Naive thymus-derived CD8-positive, alpha-beta T cell (primary cell): ENCODE data around the gene STOML1. TPM values are rescaled to one million over a fixed set of nuclear protein-coding genes. Genes with fewer than 3 reads are reported as not detected.

Source experiments
- ATAC-seq, 2 donors: fragments of 150-1000 bp; cut with Tn5 transposase in 1 of 2; sonication (Bioruptor Pico), chemical (Tn5 transposase) in 1 of 2; 1 replicate in 1 of 2; 2 replicates in 1 of 2; pipeline ENCODE4 v1.10.0; 2021; ENCODE audit warnings: mild to moderate bottlenecking in 2 of 2, moderate library complexity in 2 of 2
- POLR2A ChIA-PET: fragments of 350-600 bp; sonication (Branson Sonifier 250); formaldehyde crosslinking; loops from one replicate; lab custom pipeline; 2021; ENCODE audit warnings: antibody characterized with exemption; lab: Charles Lee
- DNase-seq, 10 donors: peaks; one replicate each; pipeline versions ENCODE4 v3.0.0 to v3.0.0-alpha.2; 2020 to 2022
- H3K27ac Mint-ChIP-seq, 10 donors: one replicate each; pipeline ENCODE4 v1.8.0; 2020 to 2022; ENCODE audit warnings: mild to moderate bottlenecking in 10 of 10, mixed read lengths in 10 of 10, moderate library complexity in 4 of 10, inconsistent platforms in 1 of 10
- H3K27me3 Mint-ChIP-seq, 5 donors: one replicate each; pipeline ENCODE4 v1.8.0; 2021 to 2022; ENCODE audit warnings: mixed read lengths in 5 of 5
- H3K36me3 Mint-ChIP-seq, 3 donors: one replicate each; pipeline ENCODE4 v1.8.0; 2020 to 2022; ENCODE audit warnings: mixed read lengths in 3 of 3, mild to moderate bottlenecking in 2 of 3, inconsistent platforms in 1 of 3
- H3K4me1 Mint-ChIP-seq, 4 donors: one replicate each; pipeline ENCODE4 v1.8.0; 2021 to 2022; ENCODE audit warnings: mixed read lengths in 4 of 4
- H3K4me3 Mint-ChIP-seq, 10 donors: one replicate each; pipeline ENCODE4 v1.8.0; 2020 to 2022; ENCODE audit warnings: mild to moderate bottlenecking in 10 of 10, mixed read lengths in 10 of 10, moderate library complexity in 6 of 10, inconsistent platforms in 1 of 10
- H3K9me3 Mint-ChIP-seq, 9 donors: one replicate each; pipeline ENCODE4 v1.8.0; 2020 to 2022; ENCODE audit warnings: mixed read lengths in 9 of 9, mild to moderate bottlenecking in 3 of 9, inconsistent platforms in 1 of 9, moderate library complexity in 1 of 9
- polyA plus RNA-seq, 3 donors: library from polyadenylated mRNA; unstranded; fragments of 300-500 nt; fragmentation: Illumina TruSeq; gene quantifications; one replicate each; pipeline ENCODE4 v1.2.3, GENCODE V29; 2021
- total RNA-seq, 8 experiments: library from RNA in 2 of 8; stranded (reverse) in 2 of 8; gene quantifications; one replicate each; pipeline ENCODE4 v1.2.3 and lab custom pipeline; 2021 to 2026

STOML1 gene
- total and polyA plus RNA-seq, 5 experiments from 2014 or later = 9.6 to 15.6 (median 10.8) TPM

GRCh38 chr15:73955861-73956742, 36.0 kb downstream of the STOML1 start:
- no peaks in the 10 kb centered on the region for H3K27me3 Mint-ChIP-seq
- no peaks in the 10 kb centered on the region for H3K36me3 Mint-ChIP-seq
- H3K27ac Mint-ChIP-seq = peak overlapping the region in 5 of 10 donors; percentile 15 to 86 (median 68)
- POLR2A ChIA-PET = no interaction called here
- H3K4me3 Mint-ChIP-seq = no peak overlapping the region
- no peaks in the 10 kb centered on the region for H3K9me3 Mint-ChIP-seq
- ATAC-seq (no peak), DNase-seq (no peak)
- H3K4me1 Mint-ChIP-seq = peaks cover 14 to 37% (median 35%) of the 10 kb centered on the region in 4 donors

- no peak for DNase-seq
- Mint-ChIP-seq H3K36me3 (no peaks in the 10 kb centered on the region), H3K4me1 (peaks cover 17 to 39% (median 35%) of the 10 kb centered on the region in 4 donors), H3K27me3 (no peaks in the 10 kb centered on the region), H3K4me3 (no peak overlapping the region), H3K27ac (peak overlapping the region in 5 of 10 donors; percentile 33 to 76 (median 62)), H3K9me3 (no peaks in the 10 kb centered on the region)
- POLR2A ChIA-PET = no interaction called here
- no peak for ATAC-seq
Measured at GRCh38 chr15:73955326-73955725, 36.8 kb downstream of the STOML1 start.

GRCh38 chr15:73954188-73955145, 37.6 kb downstream of the STOML1 start:
- H3K36me3 Mint-ChIP-seq = no peaks in the 10 kb centered on the region
- H3K9me3 Mint-ChIP-seq = no peaks in the 10 kb centered on the region
- H3K4me3 Mint-ChIP-seq = peak overlapping the region in 1 of 10 donors; percentile 60
- H3K4me1 Mint-ChIP-seq = peaks cover 13 to 35% (median 29%) of the 10 kb centered on the region in 4 donors
- POLR2A ChIA-PET = interaction anchor here (0.9 kb wide), 1 partner anchor 11 kb away, joined by 4 read pairs; no protein-coding TSS in a partner anchor
- H3K27me3 Mint-ChIP-seq = no peaks in the 10 kb centered on the region
- ATAC-seq (no peak), DNase-seq (peak in 1 of 10 donors; percentile 55)
- peak overlapping the region in 4 of 10 donors; percentile 41 to 83 (median 70) for H3K27ac Mint-ChIP-seq

GRCh38 chr15:73952913-73953750, 39.0 kb downstream of the STOML1 start:
- H3K4me1 Mint-ChIP-seq = peaks cover 10 to 25% (median 16%) of the 10 kb centered on the region in 4 donors
- H3K9me3 Mint-ChIP-seq = no peaks in the 10 kb centered on the region
- H3K4me3 Mint-ChIP-seq = no peak overlapping the region
- no peak for ATAC-seq
- no peaks in the 10 kb centered on the region for H3K27me3 Mint-ChIP-seq
- peak in 1 of 10 donors; percentile 36 for DNase-seq
- H3K36me3 Mint-ChIP-seq = no peaks in the 10 kb centered on the region
- POLR2A ChIA-PET = interaction anchor here (1.3 to 2.3 kb wide), 2 partner anchors 8 to 12 kb away, joined by 9 to 10 read pairs; no protein-coding TSS in a partner anchor
- peak overlapping the region in 3 of 10 donors; percentile 11 to 59 (median 41) for H3K27ac Mint-ChIP-seq

GRCh38 chr15:73952171-73952912, 39.8 kb downstream of the STOML1 start:
- Mint-ChIP-seq H3K36me3 (no peaks in the 10 kb centered on the region), H3K4me1 (peaks cover 5 to 17% (median 11%) of the 10 kb centered on the region in 4 donors), H3K9me3 (no peaks in the 10 kb centered on the region), H3K4me3 (no peak overlapping the region), H3K27ac (peak overlapping the region in 4 of 10 donors; percentile 26 to 87 (median 68)), H3K27me3 (no peaks in the 10 kb centered on the region)
- peak in 1 of 10 donors; percentile 58 for DNase-seq
- no peak for ATAC-seq
- POLR2A ChIA-PET = interaction anchor here (1.3 to 2.3 kb wide), 2 partner anchors 9 to 13 kb away, joined by 9 to 10 read pairs; no protein-coding TSS in a partner anchor

- ATAC-seq (no peak), DNase-seq (no peak)
- H3K27me3 Mint-ChIP-seq = no peaks in the 10 kb centered on the region
- H3K27ac Mint-ChIP-seq = peak overlapping the region in 6 of 10 donors; percentile 69 to 97 (median 92)
- POLR2A ChIA-PET = interaction anchor here (0.6 to 2.3 kb wide), 4 partner anchors 9 to 366 kb away, joined by 3 to 14 read pairs (median 8); no protein-coding TSS in a partner anchor
- no peaks in the 10 kb centered on the region for H3K9me3 Mint-ChIP-seq
- H3K4me1 Mint-ChIP-seq = peaks cover 4 to 12% (median 5%) of the 10 kb centered on the region in 4 donors
- no peaks in the 10 kb centered on the region for H3K36me3 Mint-ChIP-seq
- H3K4me3 Mint-ChIP-seq = no peak overlapping the region
Measured at GRCh38 chr15:73951601-73952000, 40.5 kb downstream of the STOML1 start.

GRCh38 chr15:73950831-73951561, 41.1 kb downstream of the STOML1 start:
- Mint-ChIP-seq H3K4me3 (no peak overlapping the region), H3K27me3 (no peaks in the 10 kb centered on the region), H3K27ac (peak overlapping the region; percentile 59 to 97 (median 89)), H3K36me3 (no peaks in the 10 kb centered on the region), H3K4me1 (peaks cover 5 to 17% (median 7%) of the 10 kb centered on the region in 4 donors), H3K9me3 (no peaks in the 10 kb centered on the region)
- ATAC-seq (peak; percentile 98 to 100), DNase-seq (peak; percentile 60 to 88 (median 70))
- POLR2A ChIA-PET = interaction anchor here (0.6 to 2.3 kb wide), 5 partner anchors 10 to 367 kb away, joined by 3 to 14 read pairs (median 6); partner anchors contain the start of gene STOML1

GRCh38 chr15:73950479-73950830, 41.6 kb downstream of the STOML1 start:
- Mint-ChIP-seq H3K27me3 (no peaks in the 10 kb centered on the region), H3K4me1 (peaks cover 6 to 20% (median 8%) of the 10 kb centered on the region in 4 donors), H3K9me3 (no peaks in the 10 kb centered on the region), H3K4me3 (no peak overlapping the region), H3K27ac (peak overlapping the region in 2 of 10 donors; percentile 42 to 69), H3K36me3 (no peaks in the 10 kb centered on the region)
- POLR2A ChIA-PET = interaction anchor here (0.6 to 2.3 kb wide), 4 partner anchors 10 to 41 kb away, joined by 3 to 14 read pairs (median 7); partner anchors contain the start of gene STOML1
- ATAC-seq (no peak), DNase-seq (peak in 1 of 10 donors; percentile 43)

- DNase-seq (peak in 1 of 10 donors; percentile 28), ATAC-seq (no peak)
- Mint-ChIP-seq H3K4me1 (peaks cover 6 to 24% (median 10%) of the 10 kb centered on the region in 4 donors), H3K27ac (peak overlapping the region in 1 of 10 donors; percentile 22), H3K36me3 (no peaks in the 10 kb centered on the region), H3K9me3 (no peaks in the 10 kb centered on the region), H3K4me3 (no peak overlapping the region), H3K27me3 (no peaks in the 10 kb centered on the region)
- POLR2A ChIA-PET = interaction anchor here (0.8 to 1.0 kb wide), 2 partner anchors 17 to 22 kb away, joined by 3 read pairs; no protein-coding TSS in a partner anchor
Measured at GRCh38 chr15:73949496-73949895, 42.6 kb downstream of the STOML1 start.

- H3K4me3 Mint-ChIP-seq = no peak overlapping the region
- DNase-seq (no peak), ATAC-seq (no peak)
- H3K9me3 Mint-ChIP-seq = no peaks in the 10 kb centered on the region
- H3K36me3 Mint-ChIP-seq = no peaks in the 10 kb centered on the region
- peaks cover 6 to 24% (median 10%) of the 10 kb centered on the region in 4 donors for H3K4me1 Mint-ChIP-seq
- H3K27ac Mint-ChIP-seq = no peak overlapping the region
- POLR2A ChIA-PET = interaction anchor here (0.7 kb wide), 1 partner anchor 33 kb away, joined by 4 read pairs; no protein-coding TSS in a partner anchor
- H3K27me3 Mint-ChIP-seq = no peaks in the 10 kb centered on the region
Measured at GRCh38 chr15:73948982-73949381, 43.1 kb downstream of the STOML1 start.
